Ovary (tissue), 9 donors: Measurements from ENCODE around the gene MYO1C. TPM values are rescaled to one million over a fixed set of nuclear protein-coding genes. Genes with fewer than 3 reads are reported as not detected.
"Not testable (repeated sequence)": the region's sequence is repeated elsewhere in the genome, so short reads cannot be mapped to it uniquely, and the experiment has no call there.

Experiments
- DNase-seq, 5 donors: peaks; one replicate each; pipeline ENCODE4 v3.0.0-alpha.2; 2019 to 2020
- H3K27ac ChIP-seq, 2 donors: fragments of 200-600 bp; one replicate each; pipeline versions ENCODE4 v1.5.1 to v1.8.0; 2019 to 2022
- H3K27me3 ChIP-seq: fragments of 200-600 bp; one replicate; pipeline ENCODE4 v1.8.0; 2022
- H3K36me3 ChIP-seq: fragments of 200-600 bp; sonication (generic); one replicate; pipeline ENCODE4 v1.5.1; 2019
- H3K4me1 ChIP-seq: one replicate; pipeline ENCODE4 v1.8.1; 2013; ENCODE audit warnings: mild to moderate bottlenecking, moderate library complexity; ENCODE audit not compliant: insufficient read depth
- H3K4me3 ChIP-seq: fragments of 200-600 bp; sonication (generic); one replicate; pipeline ENCODE4 v1.5.1; 2017
- H3K9me3 ChIP-seq, 2 donors: fragments of 200-600 bp in 1 of 2; sonication (generic) in 1 of 2; one replicate each; pipeline versions ENCODE4 v1.5.1 to v1.8.1; 2013 to 2019; ENCODE audit warnings: mild to moderate bottlenecking in 1 of 2, moderate library complexity in 1 of 2
- CTCF ChIP-seq, 3 donors: fragments of 450-650 bp in 2 of 3; fragments of 200-600 bp in 1 of 3; IDR thresholded peaks; one replicate each; pipeline versions ENCODE4 v1.5.1 to v1.8.0; 2016 to 2022; ENCODE audit warnings: antibody characterized with exemption in 3 of 3, mild to moderate bottlenecking in 1 of 3
- EP300 ChIP-seq: sonication (generic); formaldehyde crosslinking; IDR thresholded peaks from one replicate; pipeline ENCODE4 v1.6.1; 2017; ENCODE audit warnings: antibody characterized with exemption
- POLR2A ChIP-seq: fragments of 450-650 bp; IDR thresholded peaks from one replicate; pipeline ENCODE4 v1.6.1; 2017; ENCODE audit warnings: antibody characterized with exemption, mild to moderate bottlenecking, moderate library complexity
- WGBS, 3 donors: extraction: QIAGEN DNeasy Blood & Tissue Kit in 1 of 3; methylation state at CpG; one replicate each; pipeline versions ENCODE4 v1.1.5 to v1.1.7; 2013 to 2017; 5-methylcytosine and 5-hydroxymethylcytosine counted together
- intact Hi-C, 4 donors: fragments of 100-400 bp; cut with DNase I; formaldehyde crosslinking; loops; one replicate each; pipeline versions ENCODE4 v1.11.0 to v1.15.1; 2022 to 2023
- polyA plus RNA-seq, 2 donors: library from polyadenylated mRNA; stranded (reverse); fragments of 200-250 nt in 1 of 2; fragments of 350-450 nt in 1 of 2; fragmentation: Illumina TruSeq in 1 of 2; extraction: RNeasy Lipid Tissue Mini Kit (QIAGEN cat#74804) in 1 of 2; gene quantifications; one replicate each; pipeline ENCODE4 v1.2.3, GENCODE V29; 2013 to 2014
- total RNA-seq, 7 donors: library from RNA; depleted of rRNA in 2 of 7; stranded (reverse); fragments of >200 nt in 2 of 7; fragmentation: NEBNext Ultra II Directional in 3 of 7; extraction: Animal tissue kit (Norgen Biotek cat#: 25700) in 3 of 7; gene quantifications; one replicate each; pipeline versions ENCODE4 v1.1.0 to v1.2.4, GENCODE V29; 2016 to 2023
- donor health status: DM: no; HTN: no; CAD: no; lungs with moderate emphysema.
- donor health status: DM: no; HTN: no; CAD: no.
- donor health status: Bipolar disorder and iron deficiency.
- donor health status: DM: yes; HTN: yes; CAD: no.
- donor health status: DM: no; HTN: no; CAD: no.
- donor health status: DM: yes; HTN: yes; CAD: no.

MYO1C gene
- total and polyA plus RNA-seq, 9 donors = 41.8 to 140 (median 100) TPM

DNA sequence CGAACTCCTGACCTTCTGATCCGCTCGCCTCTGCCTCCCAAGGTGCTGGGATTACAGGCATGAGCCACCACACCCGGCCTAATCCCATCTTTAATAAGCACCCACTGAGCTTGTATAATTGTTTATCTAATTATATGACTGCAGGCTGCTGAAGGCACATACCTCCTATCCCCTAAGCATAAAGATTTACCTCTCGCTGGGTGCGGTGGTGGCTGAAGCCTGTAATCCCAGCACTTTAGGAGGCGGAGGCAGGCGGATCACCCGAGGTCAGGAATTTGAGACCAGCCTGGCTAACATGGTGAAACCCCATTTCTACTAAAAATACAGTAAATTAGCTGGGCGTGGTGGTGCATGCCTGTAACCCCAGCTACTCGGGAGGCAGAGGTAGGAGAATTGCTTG is 72.3 kb downstream of the MYO1C start:
- intact Hi-C loops = no loop called here
- no peaks in the 10 kb centered on the region for H3K4me1 ChIP-seq
- TF ChIP-seq EP300 = no peak
- no peak for TF ChIP-seq POLR2A
- TF ChIP-seq CTCF (IDR thresholded peaks at IDR 0.05) = no peak
- no peaks in the 10 kb centered on the region for H3K27me3 ChIP-seq
- DNase-seq = no peak
- no peaks in the 10 kb centered on the region for H3K36me3 ChIP-seq
- H3K4me3 ChIP-seq = no peak overlapping the region
- 93 to 98% (median 94%) methylated on average over 11 of the region's 11 CpGs for WGBS, 3 donors
- H3K9me3 ChIP-seq = no peaks in the 10 kb centered on the region
- H3K27ac ChIP-seq = no peak overlapping the region

DNA sequence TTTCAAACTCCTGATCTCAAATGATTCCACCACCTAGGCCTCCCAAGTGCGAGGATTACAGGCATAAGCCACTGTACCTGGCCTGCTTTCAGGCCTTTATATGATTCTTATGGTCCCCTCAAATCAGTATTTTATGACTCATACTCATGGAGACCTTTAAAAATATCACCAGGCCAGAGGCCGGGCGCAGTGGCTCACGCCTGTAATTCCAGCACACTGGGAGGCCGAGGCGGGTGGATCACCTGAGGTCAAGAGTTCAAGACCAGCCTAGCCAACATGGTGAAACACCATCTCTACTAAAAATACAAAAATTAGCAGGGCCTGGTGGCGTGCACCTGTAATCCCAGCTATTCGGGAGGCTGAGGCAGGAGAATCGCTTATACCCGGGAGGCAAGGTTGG is 74.0 kb downstream of the MYO1C start:
- H3K9me3 ChIP-seq, DNase-seq, H3K4me1 ChIP-seq, H3K27me3 ChIP-seq, H3K27ac ChIP-seq, H3K4me3 ChIP-seq, intact Hi-C loops, H3K36me3 ChIP-seq: not testable (repeated sequence)
- WGBS, 3 donors = 88 to 91% (median 90%) methylated on average over 10 of the region's 10 CpGs

DNA sequence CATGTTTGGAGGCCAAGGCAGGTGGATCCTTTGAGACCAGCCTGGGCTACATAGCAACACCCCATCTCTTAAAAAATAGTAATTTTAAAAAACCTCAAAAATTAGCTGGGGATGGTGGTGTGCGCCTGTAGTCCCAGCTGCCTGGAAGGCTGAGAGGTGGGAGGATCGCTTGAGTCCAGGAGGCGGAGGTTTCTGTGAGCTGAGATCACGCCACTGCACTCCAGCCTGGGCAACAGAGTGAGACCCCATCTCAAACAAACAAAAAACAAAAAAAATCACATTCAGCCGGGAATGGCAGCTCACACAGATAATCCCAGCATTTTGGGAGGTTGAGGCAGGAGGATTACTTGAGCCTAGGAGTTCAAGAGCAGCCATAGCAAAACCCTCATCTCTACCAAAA is 76.1 kb downstream of the MYO1C start:
- intact Hi-C loops = no loop called here
- TF ChIP-seq POLR2A (no peak), EP300 (no peak), CTCF (IDR thresholded peaks at IDR 0.05) (no peak)
- 91 to 96% (median 96%) methylated on average over 5 of the region's 5 CpGs for WGBS, 3 donors
- no peak overlapping the region for H3K4me3 ChIP-seq
- no peaks in the 10 kb centered on the region for H3K9me3 ChIP-seq
- H3K36me3 ChIP-seq = no peaks in the 10 kb centered on the region
- no peak for DNase-seq
- H3K27ac ChIP-seq = no peak overlapping the region
- H3K4me1 ChIP-seq = peaks cover 3% of the 10 kb centered on the region
- no peaks in the 10 kb centered on the region for H3K27me3 ChIP-seq

- Histone ChIP-seq H3K27me3 (no peaks in the 10 kb centered on the region), H3K4me3 (no peak overlapping the region), H3K36me3 (no peaks in the 10 kb centered on the region), H3K9me3 (no peaks in the 10 kb centered on the region), H3K27ac (no peak overlapping the region), H3K4me1 (peaks cover 3% of the 10 kb centered on the region)
- intact Hi-C loops = no loop called here
- no peak for TF ChIP-seq EP300
- no peak for TF ChIP-seq POLR2A
- TF ChIP-seq CTCF (IDR thresholded peaks at IDR 0.05) = no peak
- 71 to 76% (median 74%) methylated on average over 10 of the region's 10 CpGs for WGBS, 3 donors
- DNase-seq = no peak
These were observed 77.9 kb downstream of the MYO1C start for GRCh38 chr17:1414634-1415033.

Other genes with a start within 250 kb of the MYO1C start
- not detected for gene BHLHA9, start 222.2 kb downstream of the MYO1C start, total RNA-seq
- not detected for gene BHLHA9, start 222.2 kb downstream of the MYO1C start, polyA plus RNA-seq
- under 1 TPM in 2 of 7 donors, not detected in 5; 0.07 to 0.12 TPM for gene TRARG1, start 213.0 kb downstream of the MYO1C start, total RNA-seq
- gene TRARG1, start 213.0 kb downstream of the MYO1C start, polyA plus RNA-seq = under 1 TPM; 0.04 to 0.28 TPM
- gene YWHAE, start 92.5 kb downstream of the MYO1C start, total RNA-seq = 100 to 1,000 TPM; 384 to 524 (median 452) TPM
- gene YWHAE, start 92.5 kb downstream of the MYO1C start, polyA plus RNA-seq = 100 to 1,000 TPM; 288 to 589 TPM
- gene CRK, start 36.5 kb downstream of the MYO1C start, total RNA-seq = 10 to 100 TPM; 40.0 to 60.6 (median 48.8) TPM
- 10 to 100 TPM; 31.7 to 41.4 TPM for gene CRK, start 36.5 kb downstream of the MYO1C start, polyA plus RNA-seq
- gene INPP5K, start 23.9 kb upstream of the MYO1C start, total RNA-seq = 10 to 100 TPM; 23.0 to 39.1 (median 28.3) TPM
- 10 to 100 TPM; 27.7 to 33.8 TPM for gene INPP5K, start 23.9 kb upstream of the MYO1C start, polyA plus RNA-seq
- gene PITPNA, start 70.1 kb upstream of the MYO1C start, total RNA-seq = 10 to 100 TPM; 16.8 to 64.0 (median 52.6) TPM
- gene PITPNA, start 70.1 kb upstream of the MYO1C start, polyA plus RNA-seq = 100 to 1,000 TPM in 1 of 2 donors, 10 to 100 TPM in 1; 24.8 to 122 TPM
- gene SLC43A2, start 136.1 kb upstream of the MYO1C start, total RNA-seq = 10 to 100 TPM in 3 of 7 donors, 1 to 10 TPM in 4; 3.5 to 24.6 (median 8.8) TPM
- gene SLC43A2, start 136.1 kb upstream of the MYO1C start, polyA plus RNA-seq = 1 to 10 TPM; 5.0 to 7.1 TPM
- gene SCARF1, start 153.0 kb upstream of the MYO1C start, total RNA-seq = 10 to 100 TPM in 1 of 7 donors, 1 to 10 TPM in 6; 2.6 to 10.2 (median 5.7) TPM
- gene SCARF1, start 153.0 kb upstream of the MYO1C start, polyA plus RNA-seq = 1 to 10 TPM; 1.7 to 6.5 TPM
- 10 to 100 TPM in 1 of 7 donors, 1 to 10 TPM in 6; 3.0 to 11.0 (median 5.7) TPM for gene RILP, start 157.2 kb upstream of the MYO1C start, total RNA-seq
- gene RILP, start 157.2 kb upstream of the MYO1C start, polyA plus RNA-seq = 1 to 10 TPM; 2.3 to 6.2 TPM
- gene PRPF8, start 192.2 kb upstream of the MYO1C start, total RNA-seq = 100 to 1,000 TPM; 146 to 379 (median 290) TPM
- 100 to 1,000 TPM; 150 to 186 TPM for gene PRPF8, start 192.2 kb upstream of the MYO1C start, polyA plus RNA-seq
- gene TLCD2, start 217.7 kb upstream of the MYO1C start, total RNA-seq = 1 to 10 TPM; 1.5 to 9.1 (median 5.6) TPM
- gene TLCD2, start 217.7 kb upstream of the MYO1C start, polyA plus RNA-seq = 1 to 10 TPM; 2.0 to 5.7 TPM
- gene WDR81, start 232.0 kb upstream of the MYO1C start, total RNA-seq = 10 to 100 TPM; 26.7 to 59.4 (median 36.2) TPM
- 10 to 100 TPM in 1 of 2 donors, 1 to 10 TPM in 1; 1.3 to 41.0 TPM for gene WDR81, start 232.0 kb upstream of the MYO1C start, polyA plus RNA-seq